Breast epithelium (tissue), 4 donors: ENCODE measurements around the gene SENP8. TPM values are rescaled to one million over a fixed set of nuclear protein-coding genes. Genes with fewer than 3 reads are reported as not detected.

ENCODE experiments used
- DNase-seq, 2 donors: peaks; one replicate each; pipeline ENCODE4 v3.0.0-alpha.2; 2019; ENCODE audit warnings: low spot score in 2 of 2
- H3K27ac ChIP-seq, 2 donors: fragments of 200-600 bp; sonication (generic) in 1 of 2; one replicate each; pipeline ENCODE4 v1.5.1; 2016 to 2019; ENCODE audit warnings: mild to moderate bottlenecking in 1 of 2
- H3K27me3 ChIP-seq, 2 donors: fragments of 200-600 bp; sonication (generic) in 1 of 2; one replicate each; pipeline versions ENCODE4 v1.5.1 to v1.6.0; 2017 to 2019; ENCODE audit warnings: control low read depth in 1 of 2, mild to moderate bottlenecking in 1 of 2
- H3K36me3 ChIP-seq: fragments of 200-600 bp; one replicate; pipeline ENCODE4 v1.5.1; 2019
- H3K4me1 ChIP-seq, 2 donors: fragments of 200-600 bp; sonication (generic); one replicate each; pipeline ENCODE4 v1.5.1; 2016 to 2019; ENCODE audit warnings: control low read depth in 1 of 2
- H3K4me3 ChIP-seq, 3 donors: fragments of 200-600 bp; sonication (generic); 1 replicate in 2 of 3; 2 replicates in 1 of 3; pipeline ENCODE4 v1.5.1; 2016 to 2019; ENCODE audit warnings: mild to moderate bottlenecking in 3 of 3, moderate library complexity in 2 of 3
- H3K9me3 ChIP-seq, 2 donors: fragments of 200-600 bp; sonication (generic) in 1 of 2; one replicate each; pipeline ENCODE4 v1.5.1; 2016 to 2019; ENCODE audit warnings: control low read depth in 1 of 2
- POLR2A ChIP-seq: fragments of 450-650 bp; IDR thresholded peaks from one replicate; pipeline ENCODE4 v1.6.1; 2016; ENCODE audit warnings: antibody characterized with exemption, mild to moderate bottlenecking, moderate library complexity
- POLR2AphosphoS5 ChIP-seq, 3 donors: sonication (generic); formaldehyde crosslinking; IDR thresholded peaks; one replicate each; pipeline ENCODE4 v1.6.1; 2017; ENCODE audit warnings: antibody characterized with exemption in 3 of 3
- intact Hi-C: fragments of 100-400 bp; cut with DNase I; formaldehyde crosslinking; loops from one replicate; pipeline ENCODE4 v1.15.1; 2023; ENCODE audit warnings: low total_unique reads
- total RNA-seq, 3 donors: library from RNA; depleted of rRNA; stranded (reverse); fragments of >200 nt; gene quantifications; one replicate each; pipeline ENCODE4 v1.1.0, GENCODE V29; 2016
- TF ChIP-seq, protein P1 (sequence below), 3 donors: fragments of 450-650 bp; IDR thresholded peaks; one replicate each; pipeline ENCODE4 v1.5.1; 2016 to 2017; ENCODE audit warnings: antibody characterized with exemption in 3 of 3, mild to moderate bottlenecking in 3 of 3, moderate library complexity in 3 of 3

The SENP8 gene
- total RNA-seq, 3 donors from 2014 or later: 1.6 to 4.4 (median 2.0) TPM

DNA sequence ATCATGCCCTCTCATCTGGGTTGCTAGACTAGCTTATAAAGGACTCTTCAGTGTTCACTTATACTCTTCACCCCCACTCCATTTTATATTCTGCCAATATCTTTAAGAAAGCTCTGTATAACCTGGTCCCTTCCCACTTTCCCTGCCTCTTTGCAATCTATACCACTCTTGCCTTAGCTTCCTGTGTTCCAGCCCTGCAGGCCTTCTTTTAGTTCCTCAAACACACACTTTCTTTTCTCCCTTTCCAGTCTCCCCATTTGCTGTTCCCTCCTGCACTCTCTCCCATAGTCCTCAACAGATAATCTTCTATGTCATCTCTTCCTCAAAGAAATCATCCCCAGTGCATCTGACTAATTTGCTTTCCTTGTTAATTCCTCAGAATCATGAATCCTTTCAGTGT lies 28.7 kb downstream of the SENP8 start:
- DNase-seq: no peak
- intact Hi-C loops: no loop called here
- no peak for TF ChIP-seq POLR2A
- no peak for TF ChIP-seq POLR2AphosphoS5 (IDR thresholded peaks at IDR 0.05)
- TF ChIP-seq, protein P1, sequence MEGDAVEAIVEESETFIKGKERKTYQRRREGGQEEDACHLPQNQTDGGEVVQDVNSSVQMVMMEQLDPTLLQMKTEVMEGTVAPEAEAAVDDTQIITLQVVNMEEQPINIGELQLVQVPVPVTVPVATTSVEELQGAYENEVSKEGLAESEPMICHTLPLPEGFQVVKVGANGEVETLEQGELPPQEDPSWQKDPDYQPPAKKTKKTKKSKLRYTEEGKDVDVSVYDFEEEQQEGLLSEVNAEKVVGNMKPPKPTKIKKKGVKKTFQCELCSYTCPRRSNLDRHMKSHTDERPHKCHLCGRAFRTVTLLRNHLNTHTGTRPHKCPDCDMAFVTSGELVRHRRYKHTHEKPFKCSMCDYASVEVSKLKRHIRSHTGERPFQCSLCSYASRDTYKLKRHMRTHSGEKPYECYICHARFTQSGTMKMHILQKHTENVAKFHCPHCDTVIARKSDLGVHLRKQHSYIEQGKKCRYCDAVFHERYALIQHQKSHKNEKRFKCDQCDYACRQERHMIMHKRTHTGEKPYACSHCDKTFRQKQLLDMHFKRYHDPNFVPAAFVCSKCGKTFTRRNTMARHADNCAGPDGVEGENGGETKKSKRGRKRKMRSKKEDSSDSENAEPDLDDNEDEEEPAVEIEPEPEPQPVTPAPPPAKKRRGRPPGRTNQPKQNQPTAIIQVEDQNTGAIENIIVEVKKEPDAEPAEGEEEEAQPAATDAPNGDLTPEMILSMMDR (IDR thresholded peaks at IDR 0.05): no peak
- H3K4me3 ChIP-seq: no peak overlapping the region
- H3K27me3 ChIP-seq: no peaks in the 10 kb centered on the region
- H3K9me3 ChIP-seq: no peaks in the 10 kb centered on the region
- H3K27ac ChIP-seq: no peak overlapping the region
- H3K4me1 ChIP-seq: no peaks in the 10 kb centered on the region
- no peaks in the 10 kb centered on the region for H3K36me3 ChIP-seq

DNA sequence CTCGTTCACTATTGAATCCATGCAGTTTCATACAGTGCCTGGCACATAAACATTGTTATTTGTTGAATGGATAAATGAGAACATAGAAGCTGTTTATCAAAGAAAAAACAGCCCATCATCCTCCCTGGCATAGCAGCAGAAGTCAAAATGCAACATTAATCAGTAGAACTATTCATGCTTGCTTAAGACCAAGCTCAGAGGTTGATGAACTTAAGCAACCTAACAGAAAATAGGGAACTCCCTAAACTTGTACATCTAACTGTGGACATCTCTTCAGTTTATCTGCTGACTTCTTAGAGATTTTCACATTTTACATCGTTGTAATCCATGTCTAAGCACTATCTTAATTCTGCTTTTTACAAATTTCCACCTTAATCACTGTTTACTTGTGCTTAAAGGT lies 29.2 kb downstream of the SENP8 start:
- Histone ChIP-seq H3K27me3 (no peaks in the 10 kb centered on the region), H3K4me3 (no peak overlapping the region), H3K4me1 (no peaks in the 10 kb centered on the region), H3K9me3 (no peaks in the 10 kb centered on the region), H3K36me3 (no peaks in the 10 kb centered on the region), H3K27ac (no peak overlapping the region)
- TF ChIP-seq POLR2A (no peak), POLR2AphosphoS5 (IDR thresholded peaks at IDR 0.05) (no peak)
- TF ChIP-seq, protein P1 (IDR thresholded peaks at IDR 0.05): no peak
- no peak for DNase-seq
- intact Hi-C loops: no loop called here

DNA sequence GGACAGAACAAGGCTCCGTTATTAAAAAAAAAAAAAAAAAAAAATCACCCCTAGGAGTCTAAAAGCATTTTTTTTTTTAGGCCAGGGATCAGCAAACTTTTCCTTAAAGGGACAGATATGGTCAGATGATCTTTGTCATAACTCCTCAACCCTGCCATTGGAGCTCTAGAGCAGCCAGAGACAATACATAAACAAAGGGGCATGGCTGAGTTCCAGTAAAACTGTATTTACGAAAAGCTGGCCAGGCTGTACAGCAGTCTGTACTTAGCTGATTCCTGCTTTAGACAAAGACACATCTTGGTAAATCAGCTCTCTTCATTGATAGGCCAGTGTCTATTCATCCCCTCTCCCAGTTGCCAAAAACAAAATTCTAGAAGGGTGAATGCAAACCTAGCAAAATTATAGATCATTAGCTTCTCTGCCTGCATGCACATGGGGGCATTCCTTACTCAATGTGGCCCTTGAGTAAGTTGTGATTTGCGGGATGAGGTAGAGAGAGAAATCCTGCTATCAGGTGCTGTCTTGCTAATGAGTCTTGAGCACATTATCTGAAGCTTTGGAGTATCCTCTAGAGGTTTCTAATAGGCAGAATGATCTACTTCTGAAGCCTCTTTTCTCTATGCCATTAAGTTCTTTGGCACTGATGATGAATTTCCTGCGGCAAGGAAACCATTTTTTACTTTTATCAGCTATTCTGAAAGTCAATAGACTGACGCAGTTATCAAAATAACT lies 35.2 kb downstream of the SENP8 start:
- Histone ChIP-seq H3K36me3 (no peaks in the 10 kb centered on the region), H3K27me3 (no peaks in the 10 kb centered on the region), H3K9me3 (no peaks in the 10 kb centered on the region), H3K27ac (peak overlapping the region; percentile 92 to 93), H3K4me3 (no peak overlapping the region), H3K4me1 (peaks cover 0 to 5% of the 10 kb centered on the region in 2 donors)
- TF ChIP-seq, protein P1 (IDR thresholded peaks at IDR 0.05): no peak
- TF ChIP-seq POLR2AphosphoS5 (IDR thresholded peaks at IDR 0.05) (no peak), POLR2A (no peak)
- intact Hi-C loops: loop anchor here (5.0 kb wide), 1 partner anchor 271 kb away; no protein-coding TSS in a partner anchor
- DNase-seq: no peak

DNA sequence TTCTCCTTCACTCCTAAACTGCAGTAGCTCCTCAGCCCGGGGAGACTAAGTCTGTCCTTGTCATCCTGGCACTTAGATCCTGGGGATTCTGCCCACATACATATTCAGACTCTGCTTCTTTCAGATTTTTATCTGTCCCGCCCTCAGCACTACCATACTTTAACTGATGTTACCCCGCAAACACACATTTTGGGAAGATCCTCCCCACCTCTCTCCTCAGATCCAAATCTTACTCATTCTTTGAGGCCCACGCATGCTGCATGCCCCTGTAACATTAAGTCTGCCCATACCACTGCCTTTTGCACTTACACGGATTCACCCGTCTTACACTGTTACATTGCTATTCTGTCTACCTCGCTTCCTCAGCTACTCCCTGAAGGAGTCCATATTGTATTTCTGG lies 36.1 kb downstream of the SENP8 start:
- peak overlapping the region; percentile 92 to 93 for H3K27ac ChIP-seq
- no peaks in the 10 kb centered on the region for H3K36me3 ChIP-seq
- no peak for DNase-seq
- peaks cover 0 to 5% of the 10 kb centered on the region in 2 donors for H3K4me1 ChIP-seq
- no peaks in the 10 kb centered on the region for H3K27me3 ChIP-seq
- H3K9me3 ChIP-seq: no peaks in the 10 kb centered on the region
- no peak overlapping the region for H3K4me3 ChIP-seq
- intact Hi-C loops: loop anchor here (5.0 kb wide), 1 partner anchor 272 kb away; no protein-coding TSS in a partner anchor
- TF ChIP-seq POLR2A (no peak), POLR2AphosphoS5 (IDR thresholded peaks at IDR 0.05) (no peak)
- TF ChIP-seq, protein P1 (IDR thresholded peaks at IDR 0.05): no peak

DNA sequence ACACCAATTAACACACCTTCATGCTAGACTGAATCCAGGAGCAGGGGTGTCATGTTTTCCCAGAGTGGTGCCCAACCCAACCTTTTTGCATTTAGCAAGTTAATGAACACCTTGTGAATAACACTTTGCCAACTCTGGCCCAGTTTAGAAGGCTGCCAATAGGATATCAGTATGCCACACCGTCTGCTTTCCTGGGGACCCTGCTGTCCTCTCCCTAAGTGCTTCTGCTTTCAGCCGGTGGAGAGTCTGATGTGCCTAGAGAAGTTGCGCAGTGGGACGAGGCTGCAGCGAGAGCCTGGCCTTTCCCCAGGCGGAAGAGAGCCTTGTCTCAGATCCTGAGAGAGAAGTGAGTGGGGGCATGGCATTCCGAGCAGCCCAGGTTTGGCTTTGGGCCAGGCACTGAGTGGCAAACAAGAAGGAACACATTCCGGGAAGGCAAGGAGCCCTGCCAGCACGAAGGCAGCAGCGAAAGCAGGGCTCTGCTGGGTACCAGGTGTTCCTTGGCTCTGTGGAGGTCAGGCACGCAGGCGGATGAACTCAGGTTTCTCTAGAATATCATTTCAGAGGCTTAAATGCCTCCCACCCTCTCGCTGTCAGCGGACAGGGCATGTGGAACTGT lies 36.9 kb downstream of the SENP8 start:
- H3K36me3 ChIP-seq: no peaks in the 10 kb centered on the region
- H3K27me3 ChIP-seq: no peaks in the 10 kb centered on the region
- peak; percentile 97 for DNase-seq
- H3K4me1 ChIP-seq: peaks cover 0 to 5% of the 10 kb centered on the region in 2 donors
- no peaks in the 10 kb centered on the region for H3K9me3 ChIP-seq
- peak overlapping the region; percentile 45 to 68 (median 52) for H3K4me3 ChIP-seq
- H3K27ac ChIP-seq: peak overlapping the region; percentile 92 to 93
- intact Hi-C loops: no loop called here
- TF ChIP-seq POLR2AphosphoS5 (IDR thresholded peaks at IDR 0.05) (peak; percentile 66 to 92 (median 77)), POLR2A (peak; percentile 30)
- TF ChIP-seq, protein P1 (IDR thresholded peaks at IDR 0.05): no peak
